WTC11 (cell line): ENCODE measurements around the gene CDH18. TPM values are rescaled to one million over a fixed set of nuclear protein-coding genes. Genes with fewer than 3 reads are reported as not detected.

Source experiments
- ATAC-seq: fragments of 200-7000 bp; cut with Tn5 transposase; 2 replicates; pipeline ENCODE4 v1.10.0; 2021; ENCODE audit warnings: mild to moderate bottlenecking, moderate library complexity
- CTCF ChIA-PET: fragments of 300-600 bp; sonication (Branson Sonifier 250); formaldehyde crosslinking; loops from one replicate; lab custom pipeline; 2021; ENCODE audit warnings: antibody characterized with exemption; lab: Charles Lee
- POLR2A ChIA-PET: fragments of 350-600 bp; sonication (Branson Sonifier 250); formaldehyde crosslinking; loops from one replicate; lab custom pipeline; 2021; ENCODE audit warnings: antibody characterized with exemption; lab: Charles Lee
- DNase-seq: peaks from one replicate; pipeline ENCODE4 v3.0.0; 2021; ENCODE audit warnings: low spot score
- H3K27ac Mint-ChIP-seq: 2 replicates; pipeline ENCODE4 v1.8.0; 2021; ENCODE audit warnings: mixed read lengths
- H3K27me3 Mint-ChIP-seq: 2 replicates; pipeline ENCODE4 v1.8.0; 2021; ENCODE audit warnings: low read depth, mild to moderate bottlenecking, moderate library complexity, mixed read lengths
- H3K36me3 Mint-ChIP-seq: 2 replicates; pipeline ENCODE4 v1.8.0; 2021; ENCODE audit warnings: mixed read lengths
- H3K4me1 Mint-ChIP-seq: 2 replicates; pipeline ENCODE4 v1.8.0; 2022; ENCODE audit warnings: mixed read lengths
- H3K4me3 Mint-ChIP-seq: 2 replicates; pipeline ENCODE4 v1.8.0; 2021; ENCODE audit warnings: mild to moderate bottlenecking, moderate library complexity, mixed read lengths
- H3K9me3 Mint-ChIP-seq: 2 replicates; pipeline ENCODE4 v1.8.0; 2021; ENCODE audit warnings: mixed read lengths
- ATF3 ChIP-seq: sonication (generic); formaldehyde crosslinking; conservative IDR thresholded peaks from 2 replicates; pipeline ENCODE4 v1.8.1; 2022; ENCODE audit warnings: mild to moderate bottlenecking, missing genetic modification reagents
- CREM ChIP-seq: sonication (generic); formaldehyde crosslinking; IDR thresholded peaks from 2 replicates; pipeline ENCODE4 v1.8.1; 2022; ENCODE audit warnings: mild to moderate bottlenecking, missing genetic modification reagents, moderate library complexity
- CTCF ChIP-seq: fragments of 200-600 bp; IDR thresholded peaks from 2 replicates; pipeline ENCODE4 v1.8.0; 2022; ENCODE audit warnings: antibody characterized with exemption
- ETV6 ChIP-seq: sonication (generic); formaldehyde crosslinking; IDR thresholded peaks from 2 replicates; pipeline ENCODE4 v1.8.1; 2022; ENCODE audit warnings: mild to moderate bottlenecking, missing genetic modification reagents
- IRF2 ChIP-seq: sonication (generic); formaldehyde crosslinking; IDR thresholded peaks from 2 replicates; pipeline ENCODE4 v1.8.0; 2022; ENCODE audit warnings: low read depth, missing genetic modification reagents, borderline replicate concordance
- NFYB ChIP-seq: sonication (generic); formaldehyde crosslinking; conservative IDR thresholded peaks from 2 replicates; pipeline ENCODE4 v1.8.0; 2022; ENCODE audit warnings: low read depth, missing genetic modification reagents
- NR3C1 ChIP-seq: sonication (generic); formaldehyde crosslinking; conservative IDR thresholded peaks from 2 replicates; pipeline ENCODE4 v1.8.1; 2023; ENCODE audit warnings: low read depth, mild to moderate bottlenecking, missing genetic modification reagents
- PRRX2 ChIP-seq: fragments of 250-450 bp; sonication (Bioruptor Pico); IDR thresholded peaks from 2 replicates; pipeline ENCODE4 v1.8.0; 2021; ENCODE audit warnings: mild to moderate bottlenecking
- SMAD4 ChIP-seq: sonication (generic); formaldehyde crosslinking; IDR thresholded peaks from 2 replicates; pipeline ENCODE4 v1.8.0; 2022; ENCODE audit warnings: mild to moderate bottlenecking, missing genetic modification reagents
- TCF7 ChIP-seq: sonication (generic); formaldehyde crosslinking; IDR thresholded peaks from 2 replicates; pipeline ENCODE4 v1.8.0; 2022; ENCODE audit warnings: mild to moderate bottlenecking, low read depth, missing genetic modification reagents, moderate library complexity
- ZBTB21 ChIP-seq: sonication (generic); formaldehyde crosslinking; IDR thresholded peaks from 2 replicates; pipeline ENCODE4 v1.8.1; 2023; ENCODE audit warnings: mild to moderate bottlenecking, missing genetic modification reagents, borderline replicate concordance
- ZNF121 ChIP-seq: sonication (generic); formaldehyde crosslinking; IDR thresholded peaks from 2 replicates; pipeline ENCODE4 v1.8.0; 2023; ENCODE audit warnings: missing genetic modification reagents
- ZNF532 ChIP-seq: fragments of 250-450 bp; sonication (Bioruptor Pico); IDR thresholded peaks from 2 replicates; pipeline ENCODE4 v1.9.0; 2021; ENCODE audit warnings: mild to moderate bottlenecking, borderline replicate concordance
- ZSCAN18 ChIP-seq: fragments of 250-450 bp; sonication (Bioruptor Pico); IDR thresholded peaks from 2 replicates; pipeline ENCODE4 v2.1.2; 2022; ENCODE audit warnings: mild to moderate bottlenecking, moderate library complexity
- total RNA-seq: library from RNA; stranded (reverse); gene quantifications from 3 replicates; pipeline ENCODE4 v1.2.3, GENCODE V29; 2021
- TF ChIP-seq, protein P1 (sequence below): sonication (generic); formaldehyde crosslinking; IDR thresholded peaks from 2 replicates; pipeline ENCODE4 v1.8.0; 2022; ENCODE audit warnings: mild to moderate bottlenecking, missing genetic modification reagents
- TF ChIP-seq, protein P2 (sequence below): sonication (generic); formaldehyde crosslinking; IDR thresholded peaks from 2 replicates; pipeline ENCODE4 v1.8.0; 2023; ENCODE audit warnings: missing genetic modification reagents

Gene CDH18
- total RNA-seq, 1 experiment from 2014 or later = 0.24 TPM

- Mint-ChIP-seq H3K27ac (no peak overlapping the region), H3K4me1 (peaks cover 9% of the 10 kb centered on the region; the same call in 1 of the 2 replicates), H3K27me3 (peaks cover 42% of the 10 kb centered on the region), H3K9me3 (no peaks in the 10 kb centered on the region), H3K4me3 (no peak overlapping the region), H3K36me3 (no peaks in the 10 kb centered on the region)
- CTCF ChIA-PET = no interaction called here
- DNase-seq (no peak), ATAC-seq (no peak)
- TF ChIP-seq NFYB (CRISPR knock-in tag) = no peak
- TF ChIP-seq ZBTB21 = no peak
- TF ChIP-seq, protein P1, sequence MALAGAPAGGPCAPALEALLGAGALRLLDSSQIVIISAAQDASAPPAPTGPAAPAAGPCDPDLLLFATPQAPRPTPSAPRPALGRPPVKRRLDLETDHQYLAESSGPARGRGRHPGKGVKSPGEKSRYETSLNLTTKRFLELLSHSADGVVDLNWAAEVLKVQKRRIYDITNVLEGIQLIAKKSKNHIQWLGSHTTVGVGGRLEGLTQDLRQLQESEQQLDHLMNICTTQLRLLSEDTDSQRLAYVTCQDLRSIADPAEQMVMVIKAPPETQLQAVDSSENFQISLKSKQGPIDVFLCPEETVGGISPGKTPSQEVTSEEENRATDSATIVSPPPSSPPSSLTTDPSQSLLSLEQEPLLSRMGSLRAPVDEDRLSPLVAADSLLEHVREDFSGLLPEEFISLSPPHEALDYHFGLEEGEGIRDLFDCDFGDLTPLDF (CRISPR knock-in tag) = no peak
- POLR2A ChIA-PET = no interaction called here
Measured at GRCh38 chr5:19986806-19987205, 1.2 kb downstream of the CDH18 start.

DNA sequence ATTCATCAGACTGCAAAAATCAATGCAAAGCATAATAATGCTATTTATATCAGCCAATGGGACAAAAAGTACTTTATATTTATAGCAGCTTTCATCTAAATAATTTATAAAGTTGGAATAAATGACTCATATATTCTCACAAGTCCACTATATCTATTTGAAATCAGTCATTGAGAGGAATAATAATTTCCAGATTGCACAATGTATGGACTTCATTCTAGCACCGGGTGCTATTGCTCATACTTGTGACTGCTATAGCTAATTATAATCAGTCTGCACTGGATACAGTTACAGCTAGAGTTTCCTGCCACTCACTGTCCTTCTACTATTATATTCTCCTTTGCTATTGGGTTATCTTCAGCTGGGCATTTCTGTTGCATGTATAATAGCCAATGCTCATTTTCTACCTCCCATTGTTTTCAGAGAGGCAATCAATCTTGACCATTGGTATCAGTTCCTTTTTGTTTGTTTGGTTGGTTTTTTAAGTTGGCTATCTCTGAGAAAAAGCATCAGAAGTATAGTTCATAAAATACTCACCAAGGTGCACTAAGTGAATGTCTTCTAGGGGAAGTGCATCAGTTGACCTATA is 1.9 kb downstream of the CDH18 start:
- Mint-ChIP-seq H3K4me3 (no peak overlapping the region), H3K36me3 (no peaks in the 10 kb centered on the region), H3K27ac (no peak overlapping the region), H3K4me1 (peaks cover 9% of the 10 kb centered on the region; the same call in 1 of the 2 replicates), H3K27me3 (peaks cover 42% of the 10 kb centered on the region), H3K9me3 (no peaks in the 10 kb centered on the region)
- ATAC-seq = no peak
- no peak for TF ChIP-seq CREM (CRISPR knock-in tag)
- TF ChIP-seq ZSCAN18 (CRISPR knock-in tag) = no peak
- TF ChIP-seq, protein P2, sequence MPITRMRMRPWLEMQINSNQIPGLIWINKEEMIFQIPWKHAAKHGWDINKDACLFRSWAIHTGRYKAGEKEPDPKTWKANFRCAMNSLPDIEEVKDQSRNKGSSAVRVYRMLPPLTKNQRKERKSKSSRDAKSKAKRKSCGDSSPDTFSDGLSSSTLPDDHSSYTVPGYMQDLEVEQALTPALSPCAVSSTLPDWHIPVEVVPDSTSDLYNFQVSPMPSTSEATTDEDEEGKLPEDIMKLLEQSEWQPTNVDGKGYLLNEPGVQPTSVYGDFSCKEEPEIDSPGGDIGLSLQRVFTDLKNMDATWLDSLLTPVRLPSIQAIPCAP (CRISPR knock-in tag) = no peak
- TF ChIP-seq SMAD4 (CRISPR knock-in tag) = no peak
- TF ChIP-seq, protein P1 (CRISPR knock-in tag) = no peak
- TF ChIP-seq TCF7 (CRISPR knock-in tag) = no peak
- TF ChIP-seq ZNF121 (CRISPR knock-in tag) = no peak
- TF ChIP-seq CTCF = no peak
- TF ChIP-seq NR3C1 = no peak
- no peak for TF ChIP-seq ETV6
- no peak for TF ChIP-seq ATF3 (CRISPR knock-in tag)
- no peak for TF ChIP-seq IRF2 (CRISPR knock-in tag)
- no peak for TF ChIP-seq PRRX2 (CRISPR knock-in tag)
- no peak for TF ChIP-seq ZNF532 (CRISPR knock-in tag)
- DNase-seq = no peak
- CTCF ChIA-PET = no interaction called here
- POLR2A ChIA-PET = no interaction called here
